ENCODE measurements around the gene SCNN1G.

The SCNN1G gene

GRCh38 chr16:23235176-23235575 is 52.6 kb downstream of the SCNN1G start:
- H3K4me3 ChIP-seq (replicated peaks; ENCODE audit: low read depth, low read length) = no peak overlapping the region
- no peak for TF ChIP-seq CTCF (IDR thresholded peaks at IDR 0.05; ENCODE audit: low read depth, low read length, missing control alignments)
- DNase-seq (ENCODE audit: extremely low read depth, low read depth) = no peak

- no peak for TF ChIP-seq CTCF (IDR thresholded peaks at IDR 0.05; ENCODE audit: low read depth, low read length, missing control alignments)
- H3K4me3 ChIP-seq (replicated peaks; ENCODE audit: low read depth, low read length) = no peak overlapping the region
- DNase-seq (ENCODE audit: extremely low read depth, low read depth) = no peak
Observed at GRCh38 chr16:23236983-23237382, 54.4 kb downstream of the SCNN1G start.

GRCh38 chr16:23240994-23241393 is 58.4 kb downstream of the SCNN1G start:
- no peak for DNase-seq (ENCODE audit: extremely low read depth, low read depth)
- TF ChIP-seq CTCF (IDR thresholded peaks at IDR 0.05; ENCODE audit: low read depth, low read length, missing control alignments) = no peak
- H3K4me3 ChIP-seq (replicated peaks; ENCODE audit: low read depth, low read length) = no peak overlapping the region

GRCh38 chr16:23244122-23244521 is 61.6 kb downstream of the SCNN1G start:
- no peak for DNase-seq (ENCODE audit: extremely low read depth, low read depth)
- no peak for TF ChIP-seq CTCF (IDR thresholded peaks at IDR 0.05; ENCODE audit: low read depth, low read length, missing control alignments)

GRCh38 chr16:23245268-23245667 is 62.7 kb downstream of the SCNN1G start:
- no peak overlapping the region for H3K4me3 ChIP-seq (replicated peaks; ENCODE audit: low read depth, low read length)
- no peak for TF ChIP-seq CTCF (IDR thresholded peaks at IDR 0.05; ENCODE audit: low read depth, low read length, missing control alignments)
- no peak for DNase-seq (ENCODE audit: extremely low read depth, low read depth)

More at GRCh38 chr16:23244122-23244521, 61.6 kb downstream of the SCNN1G start:
- no peak overlapping the region for H3K4me3 ChIP-seq (replicated peaks; ENCODE audit: low read depth, low read length)

- no peak overlapping the region for H3K4me3 ChIP-seq (replicated peaks; ENCODE audit: low read depth, low read length)
- TF ChIP-seq CTCF (IDR thresholded peaks at IDR 0.05; ENCODE audit: low read depth, low read length, missing control alignments) = no peak
- no peak for DNase-seq (ENCODE audit: extremely low read depth, low read depth)
Observed at GRCh38 chr16:23248261-23249194, 66.0 kb downstream of the SCNN1G start.
